Activated naive CD8-positive, alpha-beta T cell treated with anti-CD3 and anti-CD28 coated beads for 36 hours (primary cell): ENCODE measurements around the gene MTX1. TPM values are rescaled to one million over a fixed set of nuclear protein-coding genes. Genes with fewer than 3 reads are reported as not detected.

Experiments
- DNase-seq: peaks from one replicate; pipeline ENCODE4 v3.0.0; 2021
- H3K27ac Mint-ChIP-seq: one replicate; pipeline ENCODE4 v1.8.0; 2022; ENCODE audit warnings: mild to moderate bottlenecking, moderate library complexity, mixed read lengths
- H3K27me3 Mint-ChIP-seq: one replicate; pipeline ENCODE4 v1.8.0; 2022; ENCODE audit warnings: mild to moderate bottlenecking, mixed read lengths
- H3K36me3 Mint-ChIP-seq: one replicate; pipeline ENCODE4 v1.8.0; 2021; ENCODE audit warnings: mild to moderate bottlenecking, mixed read lengths
- H3K4me1 Mint-ChIP-seq: one replicate; pipeline ENCODE4 v1.8.0; 2021; ENCODE audit warnings: mixed read lengths
- H3K4me3 Mint-ChIP-seq: one replicate; pipeline ENCODE4 v1.8.0; 2022; ENCODE audit warnings: mild to moderate bottlenecking, moderate library complexity, mixed read lengths
- H3K9me3 Mint-ChIP-seq: one replicate; pipeline ENCODE4 v1.8.0; 2022; ENCODE audit warnings: mixed read lengths
- total RNA-seq, 2 experiments: library from RNA; stranded (reverse); gene quantifications; one replicate each; pipeline ENCODE4 v1.2.3, GENCODE V29; 2021

MTX1 gene
- total RNA-seq, 2 experiments from 2014 or later, result 68.0 to 72.5 TPM

DNA sequence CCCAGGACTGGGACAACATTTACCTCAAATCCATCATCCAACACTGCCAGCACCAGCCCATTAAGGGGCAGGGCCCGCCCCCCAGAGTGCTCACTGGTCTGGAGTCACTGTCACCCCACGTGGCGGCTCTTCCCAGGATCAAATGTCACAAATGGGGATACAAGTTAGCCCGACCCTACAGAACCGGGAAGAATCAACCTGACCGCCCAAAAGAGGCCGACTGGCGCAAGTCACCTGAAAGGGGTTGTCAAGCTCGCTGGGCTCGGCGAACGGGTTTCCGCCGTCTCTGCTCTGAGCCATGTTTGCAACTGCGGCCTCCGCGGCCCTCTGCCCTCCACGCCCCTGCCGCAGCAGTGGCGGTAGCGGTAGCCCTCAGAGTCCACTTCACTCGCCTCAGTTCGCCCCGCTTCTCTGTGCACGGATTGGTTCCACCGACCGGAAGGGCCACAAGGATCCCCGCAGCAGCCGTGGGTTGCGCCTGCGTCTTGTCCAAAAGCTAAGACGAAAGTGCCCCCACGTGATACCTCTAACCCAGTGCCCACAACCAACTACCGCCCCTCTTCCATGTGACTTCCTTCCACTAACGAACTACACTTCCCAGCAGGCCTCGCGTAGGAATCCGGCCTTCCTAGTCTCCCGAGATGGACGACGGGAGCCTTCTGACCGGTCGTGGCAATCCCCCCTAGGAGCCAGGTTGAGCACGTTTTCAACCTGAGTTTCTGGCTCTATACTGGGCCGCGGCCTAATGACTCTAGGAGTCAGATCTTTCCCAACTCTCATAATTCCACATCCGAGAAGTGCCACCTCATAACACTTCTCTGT, 53.6 kb downstream of the MTX1 start, which contains the start of gene SCAMP3:
TSS of gene SCAMP3 (minus strand) at position 509 of the 822 bp plus-strand sequence. CDS start at position 300, 209 bp downstream.
- H3K27ac Mint-ChIP-seq, result peak within 1 kb of the TSS; percentile 90
- peak; percentile 87 for DNase-seq
- peaks cover 46% of the 10 kb centered on the region for H3K36me3 Mint-ChIP-seq
- peaks cover 23% of the 10 kb centered on the region for H3K4me1 Mint-ChIP-seq
- H3K9me3 Mint-ChIP-seq, result no peaks in the 10 kb centered on the region
- H3K4me3 Mint-ChIP-seq, result peak within 1 kb of the TSS; percentile 90
- no peaks in the 10 kb centered on the region for H3K27me3 Mint-ChIP-seq

DNA sequence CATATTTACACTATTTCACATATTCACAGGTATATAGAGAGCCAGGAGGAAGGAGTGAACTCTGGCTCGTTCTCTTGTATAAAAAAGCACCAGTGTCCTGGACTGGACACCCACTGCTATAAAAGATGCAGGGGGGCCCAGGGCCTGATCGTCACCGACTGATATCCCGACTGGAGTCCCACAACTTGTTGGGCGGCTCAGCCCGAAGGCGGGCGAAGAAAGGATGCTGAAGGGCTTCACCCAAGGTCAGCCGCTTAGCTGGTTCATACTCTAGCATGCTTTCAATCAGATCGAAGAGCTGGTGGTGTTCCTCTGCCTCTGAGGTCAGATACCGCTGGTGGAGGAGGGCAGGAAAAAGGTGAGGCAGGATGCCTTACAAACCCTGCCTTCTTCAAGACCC, 54.6 kb downstream of the MTX1 start:
- DNase-seq, result no peak
- H3K9me3 Mint-ChIP-seq, result no peaks in the 10 kb centered on the region
- peaks cover 52% of the 10 kb centered on the region for H3K36me3 Mint-ChIP-seq
- peak overlapping the region; percentile 90 for H3K27ac Mint-ChIP-seq
- peak overlapping the region; percentile 90 for H3K4me3 Mint-ChIP-seq
- peaks cover 23% of the 10 kb centered on the region for H3K4me1 Mint-ChIP-seq
- H3K27me3 Mint-ChIP-seq, result no peaks in the 10 kb centered on the region

Other genes with a start within 250 kb of the MTX1 start
- gene PYGO2, start 246.9 kb upstream of the MTX1 start, total RNA-seq, result 10 to 100 TPM; 24.2 to 25.1 TPM
- gene SHC1, start 237.9 kb upstream of the MTX1 start, total RNA-seq, result 10 to 100 TPM; 34.7 to 38.4 TPM
- gene CKS1B, start 234.0 kb upstream of the MTX1 start, total RNA-seq, result 100 to 1,000 TPM; 156 TPM
- 10 to 100 TPM; 54.2 to 56.1 TPM for gene FLAD1, start 225.4 kb upstream of the MTX1 start, total RNA-seq
- gene LENEP, start 215.1 kb upstream of the MTX1 start, total RNA-seq, result under 1 TPM in 1 of 2 experiments, not detected in 1; 0.66 TPM
- 10 to 100 TPM; 14.1 to 14.4 TPM for gene ZBTB7B, start 205.9 kb upstream of the MTX1 start, total RNA-seq
- gene DCST2, start 174.9 kb upstream of the MTX1 start, total RNA-seq, result under 1 TPM; 0.20 to 0.31 TPM
- not detected for gene DCST1, start 174.9 kb upstream of the MTX1 start, total RNA-seq
- 10 to 100 TPM; 31.6 to 32.5 TPM for gene ADAM15, start 157.4 kb upstream of the MTX1 start, total RNA-seq
- gene EFNA4, start 145.0 kb upstream of the MTX1 start, total RNA-seq, result 1 to 10 TPM; 2.1 to 2.5 TPM
- gene EFNA3, start 129.9 kb upstream of the MTX1 start, total RNA-seq, result 1 to 10 TPM; 4.5 to 4.6 TPM
- gene EFNA1, start 80.8 kb upstream of the MTX1 start, total RNA-seq, result under 1 TPM; 0.49 to 0.74 TPM
- gene SLC50A1, start 72.8 kb upstream of the MTX1 start, total RNA-seq, result 10 to 100 TPM; 50.6 to 51.3 TPM
- gene DPM3, start 68.2 kb upstream of the MTX1 start, total RNA-seq, result 10 to 100 TPM; 26.8 to 29.2 TPM
- 100 to 1,000 TPM; 135 to 145 TPM for gene KRTCAP2, start 35.4 kb upstream of the MTX1 start, total RNA-seq
- 1 to 10 TPM; 4.6 to 4.9 TPM for gene TRIM46, start 34.8 kb upstream of the MTX1 start, total RNA-seq
- gene THBS3, start 798 bp upstream of the MTX1 start, total RNA-seq, result 1 to 10 TPM; 7.4 to 9.3 TPM
- 10 to 100 TPM; 46.6 to 49.7 TPM for gene ENTREP3, start 46.8 kb downstream of the MTX1 start, total RNA-seq
- gene SCAMP3, start 53.7 kb downstream of the MTX1 start, total RNA-seq, result 100 to 1,000 TPM; 108 to 117 TPM
- 10 to 100 TPM; 61.4 to 65.9 TPM for gene CLK2, start 64.8 kb downstream of the MTX1 start, total RNA-seq
- 1 to 10 TPM; 1.5 to 1.6 TPM for gene HCN3, start 68.8 kb downstream of the MTX1 start, total RNA-seq
- not detected for gene PKLR, start 92.7 kb downstream of the MTX1 start, total RNA-seq
- gene FDPS, start 100.2 kb downstream of the MTX1 start, total RNA-seq, result 100 to 1,000 TPM; 256 to 264 TPM
- 10 to 100 TPM; 23.7 to 24.2 TPM for gene RUSC1, start 112.2 kb downstream of the MTX1 start, total RNA-seq